DMS53 treated with DMSO at 0.1 percent for 48 hours (cell line): ENCODE data around the gene ZNF609.
A peak's percentile ranks its signal among the peaks of the same experiment; 100 is the strongest.
"Not testable (repeated sequence)": the region's sequence is repeated elsewhere in the genome, so short reads cannot be mapped to it uniquely, and the experiment has no call there.

Experiments used
- DNase-seq: peaks from one replicate; lab custom pipeline; 2025; ENCODE audit not compliant: unreplicated experiment; lab: John Stamatoyannopoulos, UW

ZNF609 gene

DNA sequence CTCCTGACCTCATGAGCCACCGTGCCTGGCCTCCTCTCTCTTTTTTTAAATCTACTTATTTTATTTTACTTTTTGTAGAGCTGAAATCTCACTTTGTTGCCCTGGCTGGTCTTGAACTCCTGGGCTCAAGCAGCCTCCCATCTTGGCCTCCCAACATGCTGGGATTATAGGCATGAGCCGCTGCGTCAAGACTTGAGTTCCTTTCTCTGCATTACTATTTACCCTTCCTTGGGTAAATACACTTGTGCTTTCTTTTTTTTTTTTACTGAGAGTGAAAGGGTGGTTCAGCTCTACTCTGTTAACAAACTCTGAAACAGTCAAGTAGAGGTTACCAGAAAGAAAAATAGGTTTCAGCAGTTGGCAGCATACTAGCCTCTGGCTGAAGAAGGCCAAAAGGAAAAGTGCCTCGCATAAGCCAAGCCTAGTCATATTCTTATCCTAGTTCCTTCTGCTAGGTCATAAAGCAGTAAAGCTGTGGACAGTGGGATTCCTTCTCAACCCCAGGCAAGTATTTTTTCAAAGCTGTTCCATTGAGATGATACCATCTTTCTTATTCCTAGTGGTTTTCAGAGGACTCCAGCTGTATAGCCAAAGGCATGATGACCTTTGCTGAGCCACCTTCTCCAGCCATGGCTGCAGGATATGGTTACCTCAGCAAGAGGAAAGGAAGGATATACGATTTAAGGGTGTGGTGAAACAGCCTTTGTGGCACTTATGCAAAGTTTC lies 179.9 kb downstream of the ZNF609 start:
- peak; percentile 4 for DNase-seq

DNA sequence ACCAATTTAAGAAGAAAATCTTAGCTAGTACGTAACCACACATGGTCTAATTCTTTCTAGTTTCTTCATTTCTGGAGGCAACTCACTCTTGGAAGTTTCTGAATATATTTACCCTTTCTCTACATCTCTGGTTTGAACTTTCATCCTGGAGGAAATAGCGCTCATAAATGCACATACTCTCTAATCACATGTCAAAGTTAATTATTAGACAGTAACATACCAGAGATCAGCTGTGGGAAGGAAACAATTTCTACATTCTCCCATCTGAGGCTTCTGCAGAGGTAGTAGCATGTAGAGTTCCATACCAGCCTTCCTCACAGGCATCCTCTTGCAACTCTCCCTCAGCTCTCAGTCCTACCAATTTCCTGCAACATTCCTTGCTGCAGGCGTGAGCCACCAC lies 182.5 kb downstream of the ZNF609 start:
- peak; percentile 40 for DNase-seq

DNA sequence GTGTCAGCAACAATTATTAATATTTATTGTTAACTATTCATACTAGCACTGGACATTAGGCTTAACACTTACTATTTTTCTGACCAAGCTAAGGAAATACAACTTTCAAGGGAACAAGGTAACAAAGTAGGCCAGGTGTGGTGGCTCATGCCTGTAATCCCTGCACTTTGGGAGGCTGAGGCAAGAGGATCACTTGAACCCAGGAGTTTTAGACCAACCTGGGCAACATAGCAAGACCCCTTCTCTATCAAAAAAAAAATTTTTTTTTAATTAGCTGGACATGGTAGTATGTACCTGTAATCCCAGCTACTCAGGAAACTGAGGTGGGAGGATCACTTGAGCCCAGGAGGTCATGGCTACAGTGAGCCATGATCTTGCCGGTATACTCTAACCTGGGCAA lies 183.3 kb downstream of the ZNF609 start:
- DNase-seq, result no peak

DNA sequence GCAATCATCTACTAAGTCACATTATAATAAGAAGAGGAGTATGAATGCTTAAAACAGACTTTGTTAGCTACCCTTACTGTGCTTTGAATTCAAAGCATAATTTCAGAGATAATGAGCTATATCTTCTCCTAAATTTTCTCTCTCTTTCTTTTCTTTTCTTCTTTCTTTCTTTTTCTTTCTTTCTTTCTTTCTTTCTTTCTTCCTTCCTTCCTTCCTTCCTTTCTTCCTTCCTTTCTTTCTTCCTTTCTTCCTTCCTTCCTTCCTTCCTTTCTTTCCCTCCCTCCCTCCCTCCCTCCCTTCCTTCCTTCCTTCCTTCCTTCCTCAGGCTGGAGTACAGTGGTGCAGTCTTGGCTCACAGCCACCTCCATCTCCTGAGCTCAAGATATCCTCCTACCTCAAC lies 184.4 kb downstream of the ZNF609 start:
- not testable (repeated sequence) for DNase-seq

DNA sequence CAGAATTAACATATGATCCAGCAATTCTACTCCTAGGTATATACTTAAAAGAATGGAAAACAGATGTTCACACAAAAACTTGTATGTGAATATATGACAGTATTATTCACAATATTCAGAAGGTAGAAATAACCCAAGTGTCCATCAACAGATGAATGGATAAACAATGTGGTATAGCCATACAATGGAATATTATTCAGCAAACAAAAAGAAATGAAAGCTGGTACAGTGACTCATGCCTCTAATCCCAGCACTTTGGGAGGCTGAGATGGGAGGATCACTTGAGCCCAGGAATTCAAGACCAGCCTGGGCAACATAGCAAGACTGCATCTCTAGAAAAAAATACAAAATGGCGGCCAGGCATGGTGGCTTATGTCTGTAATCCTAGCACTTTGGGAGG lies 185.6 kb downstream of the ZNF609 start:
- no peak for DNase-seq

DNA sequence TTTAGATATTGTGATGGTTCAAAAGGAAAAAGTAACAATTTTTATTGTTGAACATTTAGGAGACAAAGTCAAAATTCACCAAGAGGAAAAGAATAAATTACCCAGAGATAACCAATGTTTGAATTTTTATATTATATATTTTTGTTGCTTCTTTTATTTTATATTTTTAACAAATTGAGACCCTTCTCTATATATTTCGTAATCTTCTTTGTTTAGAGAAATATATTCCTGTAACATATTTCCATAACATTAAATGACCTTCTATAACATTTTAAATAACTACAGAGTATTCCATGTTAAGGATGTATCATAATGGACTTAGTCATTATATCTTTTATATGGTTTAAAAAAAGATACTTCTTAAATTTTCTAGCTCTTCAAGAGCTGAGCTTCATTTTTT lies 187.0 kb downstream of the ZNF609 start:
- DNase-seq, result no peak

DNA sequence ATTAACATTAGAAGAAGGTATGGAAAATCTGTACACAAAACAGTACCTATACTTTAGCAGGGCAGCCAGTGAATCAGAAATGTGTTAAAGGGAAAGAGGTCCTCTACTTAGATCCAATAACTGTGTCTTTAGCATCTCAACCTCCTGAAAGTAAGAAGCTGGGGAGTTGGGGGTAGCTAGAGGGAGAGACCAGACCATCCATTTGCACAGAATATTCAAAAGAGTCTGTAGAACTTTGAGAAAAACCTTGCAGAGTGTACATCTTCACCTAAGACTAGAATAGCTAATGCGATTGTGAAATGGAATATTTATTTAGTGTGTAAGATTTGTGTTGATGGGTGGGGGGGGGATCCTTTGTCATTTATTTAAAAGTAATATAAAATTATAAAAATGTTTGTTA lies 190.2 kb downstream of the ZNF609 start:
- no peak for DNase-seq

DNA sequence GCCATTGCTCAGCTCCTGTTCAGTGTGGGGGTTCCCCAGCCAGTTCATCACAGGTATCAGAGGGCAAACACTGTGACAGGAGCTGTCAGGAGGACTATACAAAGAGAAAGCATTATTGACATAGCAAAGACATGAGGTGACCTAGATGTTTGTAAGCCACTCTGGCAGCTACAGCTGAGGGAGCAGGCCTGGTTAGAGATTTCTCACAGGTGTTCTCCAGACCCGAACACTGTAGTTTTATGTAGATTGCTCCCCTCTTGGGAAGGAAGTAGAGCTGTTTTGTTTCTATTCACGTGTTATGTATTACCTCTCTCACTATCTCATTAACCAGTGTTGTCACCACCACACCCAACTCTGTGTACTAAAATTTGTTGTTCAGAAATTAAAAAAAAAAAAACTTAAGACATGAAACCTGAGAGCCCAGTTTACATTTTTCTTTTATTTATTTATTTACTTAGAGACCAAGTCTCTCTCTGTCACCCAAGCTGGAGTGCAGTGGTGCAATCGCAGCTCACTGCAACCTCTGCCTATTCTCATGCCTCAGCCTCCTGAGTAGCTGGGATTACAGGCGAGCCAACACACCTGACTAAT lies 191.3 kb downstream of the ZNF609 start:
- DNase-seq, result peak; percentile 62

DNA sequence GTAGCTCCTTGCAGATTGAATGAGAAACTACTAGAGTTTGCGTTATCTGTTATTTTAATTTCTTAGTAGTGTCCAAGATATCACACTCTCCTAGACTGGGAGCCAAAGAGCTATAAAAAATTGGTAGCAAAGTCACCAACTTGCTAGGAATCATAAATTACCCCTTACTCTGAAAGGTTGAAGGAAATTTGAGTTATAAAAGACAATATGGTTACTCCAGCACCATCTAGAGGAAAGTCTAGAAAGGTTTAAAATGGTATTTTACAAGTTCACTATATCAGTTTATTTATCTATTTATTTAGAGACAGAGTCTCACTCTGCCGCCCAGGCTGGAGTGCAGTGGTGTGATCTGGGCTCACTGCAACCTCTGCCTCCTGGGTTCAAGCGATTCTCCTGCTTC lies 193.4 kb downstream of the ZNF609 start:
- DNase-seq, result no peak

DNA sequence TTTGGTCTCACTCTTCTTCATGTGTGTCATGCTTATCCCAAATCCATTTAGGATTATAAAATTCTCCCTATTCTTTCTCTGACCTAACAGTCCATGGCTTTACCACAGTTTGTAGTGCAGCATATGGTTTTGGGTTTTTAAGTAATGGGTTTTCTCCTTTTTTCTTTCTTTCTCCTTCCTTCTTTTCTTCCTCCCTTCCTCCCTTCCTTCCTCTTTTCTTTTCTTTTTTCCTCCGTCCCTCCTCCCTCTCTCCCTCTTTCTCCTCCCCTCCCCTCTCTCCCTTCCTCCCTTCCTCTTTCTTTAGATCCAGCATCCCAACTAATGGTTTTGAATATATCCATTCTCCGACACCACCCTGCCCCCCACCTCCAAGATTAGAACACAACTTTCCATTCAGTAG lies 196.1 kb downstream of the ZNF609 start:
- no peak for DNase-seq

DNA sequence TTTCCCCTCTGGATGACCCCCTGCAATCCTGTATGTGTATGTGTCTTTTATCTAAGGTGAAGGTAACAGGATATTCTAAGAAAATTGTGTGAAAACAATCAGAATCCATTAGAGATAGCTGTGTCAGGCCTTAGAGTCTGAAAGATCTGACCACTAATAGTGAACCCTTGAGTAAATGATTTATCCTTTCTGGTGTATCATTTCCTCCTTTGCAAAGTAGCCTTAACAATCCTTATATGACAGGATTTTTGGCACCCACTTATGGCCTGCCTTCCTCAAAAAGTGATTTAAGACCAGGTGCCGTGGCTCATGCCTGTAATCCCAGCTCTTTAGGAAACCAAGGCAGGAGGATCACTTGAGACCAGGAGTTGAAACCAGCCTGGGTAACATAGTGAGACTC lies 204.8 kb downstream of the ZNF609 start:
- no peak for DNase-seq

DNA sequence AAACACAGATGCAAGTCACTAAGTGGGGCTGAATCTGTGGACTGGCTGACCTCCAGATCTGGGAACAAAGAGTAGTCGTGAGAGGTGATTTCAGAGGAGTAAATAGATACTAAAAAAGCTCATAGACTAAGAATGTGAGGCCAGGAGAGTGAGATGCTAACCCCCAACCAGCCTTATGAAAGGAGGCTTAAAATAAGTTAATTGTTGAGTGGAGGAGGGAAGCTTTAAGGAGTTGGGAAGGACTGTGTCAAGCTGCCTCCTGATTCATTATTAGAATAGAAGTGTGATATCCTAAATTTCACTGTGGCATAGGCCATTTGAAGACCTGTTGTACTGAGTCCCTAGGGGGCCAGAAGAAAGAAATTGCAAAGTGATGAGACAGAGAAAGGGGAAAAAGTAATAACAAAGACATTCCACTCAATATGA lies 207.4 kb downstream of the ZNF609 start:
- DNase-seq, result no peak

DNA sequence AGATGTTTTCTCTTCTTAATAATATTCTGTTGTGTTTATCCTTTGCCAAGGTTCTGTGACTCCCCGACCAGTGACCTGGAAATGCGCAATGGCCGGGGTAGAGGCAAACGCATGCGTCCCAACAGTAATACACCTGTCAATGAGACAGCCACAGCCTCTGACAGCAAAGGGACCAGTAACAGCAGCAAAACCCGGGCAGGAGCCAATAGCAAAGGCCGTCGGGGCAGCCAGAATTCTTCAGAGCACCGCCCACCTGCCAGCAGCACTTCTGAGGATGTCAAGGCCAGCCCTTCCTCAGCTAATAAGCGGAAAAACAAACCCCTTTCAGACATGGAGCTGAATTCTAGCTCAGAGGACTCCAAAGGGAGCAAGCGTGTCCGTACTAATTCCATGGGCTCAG lies 213.5 kb downstream of the ZNF609 start:
- no peak for DNase-seq

DNA sequence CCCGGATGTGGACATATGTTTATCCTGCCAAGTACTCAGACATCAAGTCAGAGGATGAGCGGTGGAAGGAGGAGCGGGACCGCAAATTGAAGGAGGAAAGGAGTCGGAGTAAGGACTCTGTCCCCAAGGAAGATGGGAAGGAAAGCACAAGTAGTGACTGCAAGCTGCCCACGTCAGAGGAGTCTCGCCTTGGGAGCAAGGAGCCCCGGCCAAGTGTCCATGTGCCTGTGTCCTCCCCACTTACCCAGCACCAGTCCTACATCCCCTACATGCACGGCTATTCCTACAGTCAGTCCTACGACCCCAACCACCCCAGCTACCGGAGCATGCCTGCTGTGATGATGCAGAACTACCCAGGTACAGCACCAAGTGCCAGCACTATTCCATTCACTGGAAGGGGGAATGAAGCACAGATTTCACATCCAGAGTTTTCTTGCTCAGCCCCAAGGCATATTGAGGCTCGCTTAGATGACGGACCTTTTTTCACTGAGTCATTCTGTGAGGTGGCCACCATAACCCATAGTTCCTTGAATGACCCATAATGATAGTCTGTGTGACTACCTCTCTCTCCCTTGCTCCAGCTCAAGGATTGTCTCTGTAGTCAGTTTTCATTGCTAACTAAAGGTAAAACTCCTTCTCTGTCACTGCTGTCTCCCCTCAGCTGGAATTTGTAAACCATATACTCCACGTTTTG lies 217.9 kb downstream of the ZNF609 start:
- no peak for DNase-seq

DNA sequence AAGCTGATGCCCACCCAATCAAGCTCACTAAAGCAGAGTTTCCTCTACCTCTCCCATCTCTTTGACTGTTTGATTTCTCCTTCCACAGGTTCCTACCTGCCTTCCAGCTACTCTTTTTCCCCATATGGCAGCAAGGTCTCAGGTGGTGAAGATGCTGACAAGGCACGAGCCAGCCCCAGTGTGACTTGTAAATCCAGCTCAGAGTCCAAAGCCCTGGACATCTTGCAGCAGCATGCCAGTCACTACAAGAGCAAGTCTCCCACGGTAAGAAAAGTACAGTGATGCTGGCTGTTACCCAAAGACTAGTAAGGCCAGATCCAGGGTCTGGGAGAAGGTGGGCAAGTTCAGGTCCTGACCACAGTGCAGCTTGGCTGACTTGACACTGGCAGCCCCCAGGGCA lies 219.7 kb downstream of the ZNF609 start:
- no peak for DNase-seq

DNA sequence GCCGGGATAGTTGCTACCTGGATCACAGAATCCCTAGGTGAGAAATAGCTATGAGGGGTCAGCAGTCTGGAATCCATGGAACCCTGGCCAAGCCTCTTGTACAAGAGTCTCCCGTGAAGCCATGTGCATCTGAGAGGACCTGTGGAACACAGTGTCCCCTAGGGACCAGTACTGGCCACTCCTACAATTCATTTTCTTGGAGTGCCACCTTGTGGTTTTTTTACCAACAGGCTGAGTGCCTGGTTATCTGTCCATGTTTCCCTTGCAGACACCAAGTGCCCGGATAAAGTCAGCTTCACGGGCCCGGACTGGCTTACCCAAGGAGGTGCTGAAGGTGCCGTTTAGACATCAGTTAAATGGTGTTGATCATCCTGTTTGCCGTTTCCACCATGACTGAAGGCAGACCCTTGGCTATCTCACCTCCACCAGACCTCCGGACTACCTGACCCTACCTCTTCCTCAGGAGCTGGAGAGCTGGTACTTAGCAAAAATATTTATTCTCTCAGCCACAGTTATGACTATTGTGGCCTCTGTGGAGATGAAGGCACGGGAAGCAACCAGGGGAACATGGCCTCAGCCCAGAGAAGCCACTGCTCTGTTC lies 221.1 kb downstream of the ZNF609 start:
- peak; percentile 43 for DNase-seq

DNA sequence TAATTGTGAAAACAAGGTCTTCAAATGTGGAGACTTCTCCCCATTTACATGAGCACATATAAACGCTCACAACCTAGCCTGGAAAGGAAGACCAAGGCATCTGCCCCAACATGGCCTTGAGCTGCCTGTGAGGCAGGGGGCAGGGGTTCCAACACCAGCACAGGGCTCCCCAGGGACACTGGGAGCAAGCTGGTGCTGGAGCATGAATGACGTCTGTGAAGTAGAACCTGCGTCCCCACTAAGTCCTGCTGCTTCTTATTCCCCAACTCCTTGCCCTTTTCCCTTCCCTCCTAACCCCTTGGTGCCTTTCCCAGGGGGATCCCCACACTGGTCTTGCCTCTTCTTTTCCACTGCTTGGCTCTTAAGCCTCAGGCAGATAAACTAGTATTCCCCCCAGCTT lies 221.9 kb downstream of the ZNF609 start:
- no peak for DNase-seq

DNA sequence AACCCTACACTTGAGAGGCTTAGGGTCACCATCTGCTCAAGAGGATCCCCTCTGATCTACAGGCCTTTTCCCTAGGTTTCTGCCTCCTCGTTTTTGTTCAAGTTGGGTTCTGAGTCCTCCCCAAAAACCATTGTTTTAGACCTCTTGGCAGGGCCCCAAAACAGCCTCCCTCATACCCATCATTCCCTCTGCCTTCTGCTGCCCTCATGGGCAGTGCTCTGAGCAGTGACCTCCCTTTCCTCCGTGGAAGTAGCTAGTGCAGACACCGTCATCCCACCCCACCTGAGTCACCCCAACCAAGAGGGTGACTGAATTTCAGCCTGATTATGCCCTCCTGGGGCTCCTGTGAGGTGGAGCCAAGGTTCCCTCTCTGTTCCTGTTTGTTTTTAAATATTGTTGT lies 223.0 kb downstream of the ZNF609 start:
- DNase-seq, result no peak

DNA sequence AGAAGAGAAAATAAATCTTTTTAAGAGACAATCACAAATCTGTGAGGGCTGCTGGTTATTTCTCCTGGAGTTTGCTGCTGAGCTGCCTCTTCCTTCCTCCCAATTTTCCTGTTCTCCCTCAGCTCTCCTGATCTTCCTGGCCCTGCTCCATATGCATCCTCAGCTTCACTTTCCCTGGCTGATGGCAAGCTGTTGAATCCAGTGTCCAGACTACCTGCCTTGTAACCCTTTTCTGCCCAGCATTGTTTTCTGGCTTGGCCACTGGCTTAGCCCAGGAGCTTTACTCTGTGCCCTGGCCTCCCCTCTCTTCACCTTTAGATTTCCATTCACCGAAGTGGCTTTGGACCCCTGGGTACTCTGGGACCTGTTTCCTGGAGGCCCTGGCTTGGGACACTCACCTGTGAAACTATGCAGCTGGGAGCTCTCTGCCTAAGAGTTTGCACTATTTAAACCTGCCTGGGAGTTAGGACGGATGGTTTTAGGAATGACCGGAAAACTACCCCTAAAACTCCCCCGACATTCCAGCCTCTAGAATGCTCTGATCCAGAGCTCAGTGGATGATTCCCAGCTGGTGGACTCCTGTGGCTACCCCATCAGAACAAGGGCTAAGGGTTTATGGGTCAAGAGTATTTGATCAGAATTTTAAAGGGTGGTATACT lies 225.0 kb downstream of the ZNF609 start:
- no peak for DNase-seq

DNA sequence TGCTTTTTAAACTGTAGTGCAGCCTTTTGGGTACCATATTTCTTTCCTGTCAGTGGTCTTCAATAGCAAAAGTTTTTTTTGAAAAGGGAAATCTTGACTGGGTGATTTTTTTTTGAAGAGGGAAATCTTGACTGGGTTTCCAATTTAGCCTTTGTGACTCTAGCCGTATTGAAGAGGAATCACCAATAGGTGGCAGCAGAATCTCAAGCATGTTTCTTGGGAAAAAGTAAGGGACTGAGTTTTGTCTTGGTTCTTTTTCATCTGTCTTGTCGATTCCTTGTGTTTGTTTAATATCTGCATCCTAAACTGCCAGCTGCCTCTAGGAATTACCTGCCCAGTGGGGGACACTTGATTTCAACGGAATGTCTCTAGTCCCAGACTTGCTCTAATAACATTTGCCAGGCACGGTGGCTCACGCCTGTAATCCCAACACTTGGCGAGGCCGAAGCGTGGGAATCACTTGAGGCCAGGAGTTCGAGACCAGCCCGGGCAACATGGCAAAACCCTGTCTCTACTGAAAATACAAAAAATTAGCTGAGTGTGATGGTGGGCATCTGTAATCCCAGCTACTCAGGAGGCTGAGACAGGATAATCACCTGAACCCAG lies 225.9 kb downstream of the ZNF609 start:
- peak; percentile 5 for DNase-seq

DNA sequence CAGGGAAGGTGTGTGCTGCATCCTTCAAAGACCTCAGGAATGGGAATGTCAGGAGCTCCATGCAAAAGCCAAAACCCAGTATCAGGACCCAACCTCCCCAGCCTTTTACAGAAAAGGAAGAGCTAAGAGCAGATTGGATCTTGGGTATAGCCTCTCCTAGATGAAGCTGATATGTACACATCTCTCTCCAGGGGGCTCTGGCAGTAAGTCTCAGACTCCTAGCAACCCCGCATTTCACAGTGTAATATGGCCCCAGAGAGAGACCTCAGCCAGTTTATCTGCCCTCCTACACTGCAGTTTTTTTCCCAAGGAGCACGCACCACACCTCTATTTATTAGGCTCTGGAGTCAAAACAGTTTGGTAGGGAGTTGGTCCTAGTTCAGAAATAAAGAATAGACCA lies 226.8 kb downstream of the ZNF609 start:
- no peak for DNase-seq
